Brain pericyte (primary cell): ENCODE data around the gene CCDC6.
"Not testable (repeated sequence)": the region's sequence is repeated elsewhere in the genome, so short reads cannot be mapped to it uniquely, and the experiment has no call there.

Source experiments
- DNase-seq: peaks from one replicate; pipeline ENCODE4 v3.0.0-alpha.2; 2012; ENCODE audit warnings: low read depth, low spot score

CCDC6 gene

DNA sequence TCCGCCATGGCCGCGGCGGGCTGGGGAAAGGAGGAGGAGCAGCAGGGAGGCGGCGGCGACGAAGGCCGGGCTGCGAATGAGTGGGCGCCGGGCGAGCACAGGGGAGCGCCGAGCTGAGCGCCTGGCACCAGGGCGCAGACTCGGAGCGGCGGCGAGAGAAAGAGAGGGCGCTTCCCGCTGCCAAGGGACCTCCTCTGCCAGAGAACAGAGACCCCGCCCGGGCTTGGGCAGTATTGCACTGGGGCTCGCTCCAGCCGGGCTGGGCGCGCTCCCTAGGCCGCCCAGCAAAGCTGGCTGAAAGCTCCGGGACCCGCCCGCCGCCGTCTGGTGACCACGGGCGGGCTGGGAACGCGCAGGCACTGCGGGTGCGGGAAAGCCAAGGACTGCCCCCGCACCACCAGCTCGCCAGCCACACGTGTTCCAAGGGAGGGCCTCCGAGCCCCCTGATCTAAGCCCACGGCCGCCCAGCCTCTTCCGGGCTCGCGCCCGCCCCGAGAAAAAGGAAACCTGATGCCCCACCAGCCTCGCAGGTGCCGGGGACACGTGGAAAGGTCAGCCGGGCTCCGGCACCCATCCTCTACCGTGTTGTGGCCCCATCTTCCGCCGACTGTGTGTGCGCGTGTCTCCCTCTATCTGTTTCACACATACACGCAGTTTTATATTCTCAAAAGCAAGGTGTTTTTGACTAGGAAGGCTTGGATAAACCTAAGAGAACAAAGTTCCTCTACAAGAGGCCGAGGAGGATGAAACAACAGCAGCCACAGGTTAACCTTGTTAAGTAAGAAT is at the start of gene CCDC6:
Gene CCDC6, minus strand, starts transcription at position 140 of the 786 bp plus-strand sequence. Its CDS starts 132 bp downstream, at position 8.
- DNase-seq = peak; percentile 65

- no peak for DNase-seq
These were observed 47.9 kb upstream of the CCDC6 start for GRCh38 chr10:59954296-59954695.

GRCh38 chr10:59953711-59954110 is 47.4 kb upstream of the CCDC6 start:
- not testable (repeated sequence) for DNase-seq

GRCh38 chr10:59950105-59950504 is 43.7 kb upstream of the CCDC6 start:
- no peak for DNase-seq

GRCh38 chr10:59949608-59950007 is 43.3 kb upstream of the CCDC6 start:
- no peak for DNase-seq

GRCh38 chr10:59945991-59946390 is 39.6 kb upstream of the CCDC6 start:
- no peak for DNase-seq

DNA sequence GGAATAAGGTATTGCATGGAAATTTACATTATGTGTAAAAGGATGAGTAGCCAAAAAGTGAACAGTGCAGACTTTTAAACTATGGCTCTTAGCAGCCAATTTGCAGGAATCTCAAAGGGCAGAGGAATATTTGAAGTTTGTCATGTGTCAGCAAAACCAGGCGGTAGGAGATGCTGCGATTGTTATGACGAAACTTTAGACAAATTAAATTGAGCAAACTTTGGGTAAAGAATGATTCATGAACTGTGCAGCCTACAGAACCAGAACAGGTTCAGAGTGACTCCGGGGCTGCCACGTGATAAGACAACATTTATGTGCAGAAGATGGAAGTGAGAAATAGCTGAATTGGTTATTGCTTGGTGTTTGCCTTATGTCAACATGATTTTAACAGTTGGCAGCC is 39.2 kb upstream of the CCDC6 start:
- no peak for DNase-seq

- DNase-seq = no peak
These were observed 38.1 kb upstream of the CCDC6 start for GRCh38 chr10:59944339-59944935.

DNA sequence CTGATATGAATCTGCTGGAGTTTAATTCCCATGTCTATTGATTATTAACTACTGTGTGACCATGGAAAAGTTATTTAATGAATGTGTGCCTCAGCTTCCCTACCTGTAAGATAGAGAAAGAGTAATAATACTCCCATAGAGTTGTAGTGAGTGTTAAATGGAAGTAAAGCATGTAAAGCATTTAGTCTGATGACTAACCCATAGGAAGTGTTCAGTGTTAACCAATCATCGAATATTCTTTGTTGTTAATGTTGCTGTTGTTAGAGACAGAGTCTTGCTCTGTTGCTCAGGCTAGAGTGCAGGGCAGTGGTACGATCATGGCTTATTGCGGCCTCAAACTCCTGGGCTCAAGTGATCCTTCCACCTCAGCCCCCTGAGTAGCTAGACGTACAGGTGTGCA is 36.2 kb upstream of the CCDC6 start:
- no peak for DNase-seq

DNA sequence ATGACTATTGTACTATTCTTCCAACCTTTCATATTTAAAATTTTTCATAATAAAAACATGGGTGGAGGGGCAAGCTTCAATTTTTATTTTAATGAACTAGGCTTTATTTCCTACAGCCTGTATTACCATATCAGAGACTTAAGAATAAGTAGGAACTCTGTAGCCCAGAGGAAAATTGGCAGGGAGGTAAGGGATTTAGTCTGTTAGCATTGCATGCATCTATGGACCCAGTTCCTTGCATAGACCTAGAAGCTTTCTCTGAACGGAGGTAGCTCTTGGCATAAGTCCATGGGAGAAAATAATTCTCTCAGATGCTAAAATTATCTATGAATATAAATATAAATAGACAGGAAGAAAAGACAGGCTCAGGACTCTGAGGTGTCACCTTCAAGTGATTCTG is 31.4 kb upstream of the CCDC6 start:
- DNase-seq = no peak

GRCh38 chr10:59934701-59935100 is 28.3 kb upstream of the CCDC6 start:
- DNase-seq = no peak

DNA sequence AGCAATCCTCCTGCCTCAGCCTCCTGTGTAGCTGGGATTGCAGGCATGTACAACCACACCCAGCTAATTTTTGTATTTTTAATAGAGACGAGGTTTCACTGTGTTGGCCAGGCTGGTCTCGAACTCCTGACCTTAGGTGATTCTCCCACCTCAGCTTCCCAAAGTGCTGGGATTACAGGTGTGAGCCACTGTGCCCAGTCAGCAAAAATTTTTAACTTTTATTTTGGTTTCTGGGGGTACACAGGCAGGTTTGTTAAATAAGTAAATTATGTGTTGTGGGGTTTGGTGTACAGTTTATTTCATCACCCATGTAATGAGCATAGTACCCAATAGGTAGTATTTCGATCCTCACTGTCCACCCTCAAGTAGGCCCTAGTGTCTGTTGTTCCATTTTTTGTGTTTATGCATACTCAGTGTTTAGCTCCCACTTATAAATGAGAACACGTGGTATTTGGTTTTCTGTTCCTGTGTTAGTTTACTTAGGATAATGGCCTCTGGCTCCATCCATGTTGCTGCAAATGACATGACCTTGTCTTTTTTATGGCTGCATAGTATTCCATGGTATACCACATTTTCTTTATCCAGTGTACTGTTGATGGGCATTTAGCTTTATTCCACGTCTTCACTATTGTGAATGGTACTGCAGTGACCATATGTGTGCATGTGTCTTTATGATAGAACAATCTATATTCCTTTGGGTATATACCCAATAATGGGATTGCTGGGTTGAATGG is 24.6 kb upstream of the CCDC6 start:
- not testable (repeated sequence) for DNase-seq

DNA sequence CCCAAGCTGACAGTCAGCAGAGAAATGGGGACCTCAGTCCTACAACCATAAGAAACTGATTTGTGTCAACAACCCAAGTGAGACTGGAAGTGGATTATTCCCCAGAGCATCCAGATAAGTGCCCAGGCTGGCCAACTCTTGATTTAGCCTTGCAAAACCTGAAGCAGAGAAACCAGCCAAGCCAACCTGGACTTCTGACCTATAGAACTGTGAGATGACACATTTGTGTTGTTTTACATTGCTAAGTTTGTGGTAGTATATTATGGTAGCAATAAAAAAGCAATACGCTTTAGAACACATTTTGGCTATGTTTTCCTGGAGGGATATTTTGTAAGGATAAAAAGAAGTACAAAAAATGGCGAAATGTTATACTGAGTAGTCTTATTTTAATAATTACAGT is 19.7 kb upstream of the CCDC6 start:
- no peak for DNase-seq

DNA sequence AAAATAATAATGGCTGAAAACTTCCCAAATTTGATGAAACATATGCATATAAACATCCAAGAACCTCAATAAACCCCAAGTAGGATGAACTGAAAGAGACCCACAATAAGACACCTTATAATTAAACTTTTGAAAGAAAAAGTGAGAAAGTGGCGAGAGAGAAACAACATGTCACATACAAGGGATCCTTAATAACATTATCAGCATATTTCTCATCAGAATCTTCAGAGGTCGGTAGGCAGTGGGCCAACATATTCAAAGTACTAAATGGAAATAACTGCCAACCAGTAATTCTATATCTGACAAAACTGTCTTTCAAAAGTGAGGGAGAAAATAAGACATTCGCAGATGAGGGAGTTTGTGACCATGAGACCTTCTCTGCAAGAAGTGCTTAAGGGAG is 16.6 kb upstream of the CCDC6 start:
- no peak for DNase-seq

- DNase-seq = no peak
These were observed 11.6 kb upstream of the CCDC6 start for GRCh38 chr10:59917922-59918321.

DNA sequence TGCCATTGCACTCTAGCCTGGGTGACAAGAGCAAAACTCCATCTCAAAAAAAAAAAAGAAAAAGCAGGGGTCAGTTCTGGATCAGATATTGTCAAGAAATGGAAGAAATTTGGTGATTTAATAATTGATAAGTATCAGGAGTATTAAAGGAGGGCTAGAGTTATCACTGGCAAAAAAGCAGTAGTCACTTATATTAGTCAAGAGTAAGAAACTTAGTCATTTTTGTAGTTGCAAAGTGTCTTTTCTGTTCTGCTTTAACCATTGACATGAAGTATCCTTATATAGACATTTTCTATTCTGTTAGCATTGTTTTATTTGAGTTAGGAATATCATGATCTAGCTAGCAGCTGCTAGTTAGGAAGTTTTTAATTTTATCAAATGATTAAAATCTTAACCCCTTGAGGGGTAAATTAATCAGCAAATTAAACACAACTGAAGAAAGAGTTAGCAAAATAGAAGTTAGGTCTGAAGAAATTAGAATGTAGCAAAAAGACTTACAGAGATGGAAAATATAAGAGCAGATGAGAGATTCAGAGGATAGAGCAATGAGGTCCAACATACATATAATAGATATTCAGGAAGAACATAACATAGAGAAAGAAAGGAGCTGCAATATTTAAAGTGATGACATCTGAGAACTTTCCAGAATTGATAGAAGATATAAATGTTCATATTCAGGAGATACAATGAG is 7.3 kb upstream of the CCDC6 start:
- no peak for DNase-seq

GRCh38 chr10:59910867-59911266 is 4.5 kb upstream of the CCDC6 start:
- DNase-seq = no peak

- no peak for DNase-seq
These were observed 3.5 kb upstream of the CCDC6 start for GRCh38 chr10:59909815-59910214.

- no peak for DNase-seq
These were observed 2.4 kb upstream of the CCDC6 start for GRCh38 chr10:59908808-59909143.

DNA sequence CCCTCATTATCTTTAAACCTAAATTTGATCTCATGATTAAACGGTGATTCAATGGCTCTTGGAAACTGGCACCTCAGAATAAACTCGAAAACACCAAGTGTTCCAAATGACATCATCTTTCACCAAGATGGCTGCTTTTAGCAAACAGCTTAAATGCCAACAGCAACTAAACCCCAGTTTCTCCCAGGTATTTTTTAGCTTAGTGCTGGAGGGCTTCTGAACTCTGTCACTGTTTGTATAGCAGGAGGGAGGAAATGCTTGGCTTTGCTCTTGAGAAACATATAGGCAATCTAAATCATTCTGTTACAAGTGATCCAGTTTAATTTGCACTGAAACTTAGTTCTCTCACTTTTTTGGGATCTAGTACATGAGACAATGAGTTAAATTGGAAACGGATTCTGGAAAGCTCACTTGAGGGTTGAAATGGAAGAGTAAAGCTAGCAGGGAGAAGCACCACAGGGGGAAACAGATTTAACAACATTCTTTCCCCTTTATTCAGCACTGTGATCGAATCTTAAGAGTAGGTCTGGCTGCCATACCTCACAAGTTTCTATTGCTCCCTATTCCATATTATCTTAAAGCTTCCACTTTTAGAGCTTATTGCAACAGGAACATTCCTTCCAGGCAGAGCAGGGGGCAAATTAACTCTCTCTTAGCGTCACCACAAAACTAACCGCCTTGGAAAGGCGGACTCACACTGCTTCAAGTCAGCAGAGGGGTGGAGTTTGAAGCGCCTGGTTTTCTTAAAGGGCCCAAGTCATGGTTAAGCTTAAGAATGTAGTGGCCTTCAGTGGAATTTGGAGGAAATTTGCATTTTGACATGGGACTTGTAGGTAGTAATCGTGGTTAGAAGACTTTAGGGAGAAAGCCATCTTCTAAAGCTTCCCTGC is 1.8 kb upstream of the CCDC6 start:
- peak; percentile 53 for DNase-seq

DNA sequence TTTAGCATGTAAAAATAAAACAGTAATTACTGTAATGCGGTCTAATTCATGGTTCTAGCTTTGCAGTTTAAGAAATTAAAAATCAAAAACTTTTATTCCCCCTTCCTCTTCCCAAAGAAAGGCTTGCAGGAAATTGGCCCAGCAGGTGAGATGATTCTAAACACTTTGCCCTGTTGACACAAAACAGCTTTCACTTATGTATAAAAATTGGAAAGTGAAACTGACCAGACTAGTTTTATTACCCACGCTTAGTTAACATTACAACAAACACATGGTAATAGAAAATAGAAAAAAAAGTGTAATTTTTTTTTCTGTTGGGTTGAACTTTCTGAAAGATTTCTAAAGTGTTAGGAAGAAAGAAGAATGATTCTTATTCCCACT is 1.2 kb upstream of the CCDC6 start:
- DNase-seq = no peak
